ENCODE measurements around the gene GALR2. TPM values are rescaled to one million over a fixed set of nuclear protein-coding genes. Genes with fewer than 3 reads are reported as not detected.

GALR2 gene
- total and polyA plus RNA-seq, 3 experiments from 2014 or later = 2.7 to 3.1 TPM; not detected in 1

GRCh38 chr17:76123191-76123499 is 48.6 kb downstream of the GALR2 start:
- no peaks in the 10 kb centered on the region for H3K27me3 ChIP-seq (ENCODE audit: insufficient read depth, low read length, poor library complexity, severe bottlenecking)
- CTCF ChIA-PET = interaction anchor here (1.0 to 16.0 kb wide), 9 partner anchors 8 to 176 kb away, joined by 3 to 227 read pairs (median 6); no protein-coding TSS in a partner anchor
- H3K27ac ChIP-seq (ENCODE audit: low read depth, low read length) = no peak overlapping the region
- H3K4me3 Mint-ChIP-seq = peak overlapping the region in 3 of 7 donors; percentile 21 to 79 (median 38)
- no peak for DNase-seq
- POLR2A ChIA-PET = interaction anchor here (0.7 kb wide), 1 partner anchor 708 kb away, joined by 9 read pairs; no protein-coding TSS in a partner anchor
- H3K9me3 ChIP-seq (ENCODE audit: low read length) = no peaks in the 10 kb centered on the region
- H3K9me3 Mint-ChIP-seq = no peaks in the 10 kb centered on the region
- no peaks in the 10 kb centered on the region for H3K36me3 Mint-ChIP-seq
- H3K4me1 Mint-ChIP-seq = peaks cover 3 to 19% (median 5%) of the 10 kb centered on the region in 3 donors
- no peaks in the 10 kb centered on the region for H3K36me3 ChIP-seq (ENCODE audit: insufficient read depth, low read length)
- peak overlapping the region in 4 of 8 donors; percentile 29 to 90 (median 46) for H3K27ac Mint-ChIP-seq
- no peak overlapping the region for H3K4me3 ChIP-seq (ENCODE audit: low read length)
- H3K4me1 ChIP-seq (ENCODE audit: insufficient read depth, low read length) = peaks cover 8% of the 10 kb centered on the region
- H3K27me3 Mint-ChIP-seq = no peaks in the 10 kb centered on the region

- Mint-ChIP-seq H3K27me3 (no peaks in the 10 kb centered on the region), H3K4me3 (no peak overlapping the region), H3K36me3 (no peaks in the 10 kb centered on the region), H3K27ac (peak overlapping the region in 2 of 8 donors; percentile 32 to 75), H3K4me1 (peaks cover 3 to 19% (median 5%) of the 10 kb centered on the region in 3 donors), H3K9me3 (no peaks in the 10 kb centered on the region)
- Histone ChIP-seq H3K4me1 (ENCODE audit: insufficient read depth, low read length) (peaks cover 8% of the 10 kb centered on the region), H3K27ac (ENCODE audit: low read depth, low read length) (no peak overlapping the region), H3K4me3 (ENCODE audit: low read length) (no peak overlapping the region), H3K27me3 (ENCODE audit: insufficient read depth, low read length, poor library complexity, severe bottlenecking) (no peaks in the 10 kb centered on the region), H3K9me3 (ENCODE audit: low read length) (no peaks in the 10 kb centered on the region), H3K36me3 (ENCODE audit: insufficient read depth, low read length) (no peaks in the 10 kb centered on the region)
- no peak for DNase-seq
- ChIA-PET POLR2A (interaction anchor here (0.7 kb wide), 1 partner anchor 707 kb away, joined by 9 read pairs; no protein-coding TSS in a partner anchor), CTCF (interaction anchor here (1.0 to 16.0 kb wide), 10 partner anchors 8 to 175 kb away, joined by 3 to 227 read pairs (median 6); no protein-coding TSS in a partner anchor)
These were observed 49.4 kb downstream of the GALR2 start for GRCh38 chr17:76123749-76124581.

- no peaks in the 10 kb centered on the region for H3K36me3 Mint-ChIP-seq
- H3K4me1 ChIP-seq (ENCODE audit: insufficient read depth, low read length) = peaks cover 8% of the 10 kb centered on the region
- H3K27me3 Mint-ChIP-seq = no peaks in the 10 kb centered on the region
- H3K4me3 Mint-ChIP-seq = no peak overlapping the region
- H3K27ac ChIP-seq (ENCODE audit: low read depth, low read length) = no peak overlapping the region
- no peak for DNase-seq
- no peaks in the 10 kb centered on the region for H3K36me3 ChIP-seq (ENCODE audit: insufficient read depth, low read length)
- H3K4me1 Mint-ChIP-seq = peaks cover 3 to 19% (median 5%) of the 10 kb centered on the region in 3 donors
- H3K27me3 ChIP-seq (ENCODE audit: insufficient read depth, low read length, poor library complexity, severe bottlenecking) = no peaks in the 10 kb centered on the region
- no peaks in the 10 kb centered on the region for H3K9me3 ChIP-seq (ENCODE audit: low read length)
- no peak overlapping the region for H3K4me3 ChIP-seq (ENCODE audit: low read length)
- CTCF ChIA-PET = interaction anchor here (0.6 to 16.0 kb wide), 8 partner anchors 9 to 181 kb away, joined by 3 to 227 read pairs (median 4); no protein-coding TSS in a partner anchor
- no peaks in the 10 kb centered on the region for H3K9me3 Mint-ChIP-seq
- POLR2A ChIA-PET = no interaction called here
- H3K27ac Mint-ChIP-seq = peak overlapping the region in 1 of 8 donors; percentile 23
These were observed 50.2 kb downstream of the GALR2 start for GRCh38 chr17:76124582-76125390.

- DNase-seq = no peak
- POLR2A ChIA-PET = no interaction called here
- H3K4me1 ChIP-seq (ENCODE audit: insufficient read depth, low read length) = peaks cover 8% of the 10 kb centered on the region
- no peaks in the 10 kb centered on the region for H3K36me3 ChIP-seq (ENCODE audit: insufficient read depth, low read length)
- H3K27me3 ChIP-seq (ENCODE audit: insufficient read depth, low read length, poor library complexity, severe bottlenecking) = no peaks in the 10 kb centered on the region
- Mint-ChIP-seq H3K27me3 (no peaks in the 10 kb centered on the region), H3K27ac (peak overlapping the region in 1 of 8 donors; percentile 41), H3K4me1 (peaks cover 3 to 19% (median 5%) of the 10 kb centered on the region in 3 donors), H3K4me3 (peak overlapping the region in 1 of 7 donors; percentile 18), H3K36me3 (no peaks in the 10 kb centered on the region), H3K9me3 (no peaks in the 10 kb centered on the region)
- no peak overlapping the region for H3K4me3 ChIP-seq (ENCODE audit: low read length)
- H3K9me3 ChIP-seq (ENCODE audit: low read length) = no peaks in the 10 kb centered on the region
- no peak overlapping the region for H3K27ac ChIP-seq (ENCODE audit: low read depth, low read length)
- CTCF ChIA-PET = interaction anchor here (0.6 to 16.0 kb wide), 5 partner anchors 25 to 180 kb away, joined by 3 to 227 read pairs (median 4); no protein-coding TSS in a partner anchor
These were observed 50.8 kb downstream of the GALR2 start for GRCh38 chr17:76125391-76125675.

- Histone ChIP-seq H3K36me3 (ENCODE audit: insufficient read depth, low read length) (no peaks in the 10 kb centered on the region), H3K4me3 (ENCODE audit: low read length) (no peak overlapping the region), H3K4me1 (ENCODE audit: insufficient read depth, low read length) (peaks cover 8% of the 10 kb centered on the region), H3K27ac (ENCODE audit: low read depth, low read length) (no peak overlapping the region), H3K9me3 (ENCODE audit: low read length) (no peaks in the 10 kb centered on the region), H3K27me3 (ENCODE audit: insufficient read depth, low read length, poor library complexity, severe bottlenecking) (no peaks in the 10 kb centered on the region)
- peak overlapping the region in 1 of 8 donors; percentile 1 for H3K27ac Mint-ChIP-seq
- no peaks in the 10 kb centered on the region for H3K9me3 Mint-ChIP-seq
- H3K36me3 Mint-ChIP-seq = no peaks in the 10 kb centered on the region
- no peak for DNase-seq
- ChIA-PET POLR2A (no interaction called here), CTCF (interaction anchor here (0.8 to 16.0 kb wide), 8 partner anchors 25 to 173 kb away, joined by 3 to 227 read pairs (median 4); no protein-coding TSS in a partner anchor)
- no peak overlapping the region for H3K4me3 Mint-ChIP-seq
- H3K4me1 Mint-ChIP-seq = peaks cover 0 to 19% (median 5%) of the 10 kb centered on the region in 3 donors
- peaks cover 0 to 2% of the 10 kb centered on the region in 2 donors for H3K27me3 Mint-ChIP-seq
These were observed 51.3 kb downstream of the GALR2 start for GRCh38 chr17:76125922-76126321.

Other genes starting within 250 kb of the GALR2 start
- 100 to 1,000 TPM; 143 to 154 TPM for gene UNC13D, start 230.4 kb upstream of the GALR2 start, total RNA-seq
- gene UNC13D, start 230.4 kb upstream of the GALR2 start, polyA plus RNA-seq = 90.3 TPM
- 10 to 100 TPM; 47.5 to 53.2 TPM for gene WBP2, start 219.4 kb upstream of the GALR2 start, total RNA-seq
- gene WBP2, start 219.4 kb upstream of the GALR2 start, polyA plus RNA-seq = 129 TPM
- gene TRIM47, start 196.2 kb upstream of the GALR2 start, total RNA-seq = 10 to 100 TPM; 12.6 to 14.1 TPM
- gene TRIM47, start 196.2 kb upstream of the GALR2 start, polyA plus RNA-seq = 17.6 TPM
- 10 to 100 TPM; 34.9 to 35.4 TPM for gene TRIM65, start 177.8 kb upstream of the GALR2 start, total RNA-seq
- gene TRIM65, start 177.8 kb upstream of the GALR2 start, polyA plus RNA-seq = 28.1 TPM
- 100 to 1,000 TPM; 171 to 180 TPM for gene MRPL38, start 169.9 kb upstream of the GALR2 start, total RNA-seq
- 73.1 TPM for gene MRPL38, start 169.9 kb upstream of the GALR2 start, polyA plus RNA-seq
- gene FBF1, start 133.7 kb upstream of the GALR2 start, total RNA-seq = 10 to 100 TPM; 22.6 to 23.8 TPM
- gene FBF1, start 133.7 kb upstream of the GALR2 start, polyA plus RNA-seq = 5.7 TPM
- 10 to 100 TPM; 35.1 to 36.1 TPM for gene ACOX1, start 95.6 kb upstream of the GALR2 start, total RNA-seq
- gene ACOX1, start 95.6 kb upstream of the GALR2 start, polyA plus RNA-seq = 15.8 TPM
- gene TEN1, start 95.5 kb upstream of the GALR2 start, total RNA-seq = 10 to 100 TPM; 15.9 to 17.3 TPM
- 21.0 TPM for gene TEN1, start 95.5 kb upstream of the GALR2 start, polyA plus RNA-seq
- gene CDK3, start 73.9 kb upstream of the GALR2 start, total RNA-seq = 1 to 10 TPM; 5.0 to 5.5 TPM
- not detected for gene CDK3, start 73.9 kb upstream of the GALR2 start, polyA plus RNA-seq
- gene EVPL, start 47.5 kb upstream of the GALR2 start, total RNA-seq = under 1 TPM; 0.07 to 0.11 TPM
- gene EVPL, start 47.5 kb upstream of the GALR2 start, polyA plus RNA-seq = not detected
- 100 to 1,000 TPM; 120 to 123 TPM for gene SRP68, start 2.3 kb upstream of the GALR2 start, total RNA-seq
- 80.4 TPM for gene SRP68, start 2.3 kb upstream of the GALR2 start, polyA plus RNA-seq
- 1 to 10 TPM; 2.8 to 3.0 TPM for gene ZACN, start 4.4 kb downstream of the GALR2 start, total RNA-seq
- 4.1 TPM for gene ZACN, start 4.4 kb downstream of the GALR2 start, polyA plus RNA-seq
- gene EXOC7, start 29.0 kb downstream of the GALR2 start, total RNA-seq = 100 to 1,000 TPM; 105 to 109 TPM
- gene EXOC7, start 29.0 kb downstream of the GALR2 start, polyA plus RNA-seq = 69.3 TPM
- under 1 TPM; 0.64 to 0.94 TPM for gene FOXJ1, start 66.5 kb downstream of the GALR2 start, total RNA-seq
- 0.68 TPM for gene FOXJ1, start 66.5 kb downstream of the GALR2 start, polyA plus RNA-seq
- 10 to 100 TPM; 13.9 TPM for gene RNF157, start 165.7 kb downstream of the GALR2 start, total RNA-seq
- gene RNF157, start 165.7 kb downstream of the GALR2 start, polyA plus RNA-seq = 10.7 TPM
- 100 to 1,000 TPM; 125 to 133 TPM for gene UBALD2, start 190.6 kb downstream of the GALR2 start, total RNA-seq
- gene UBALD2, start 190.6 kb downstream of the GALR2 start, polyA plus RNA-seq = 8.7 TPM
- gene QRICH2, start 233.5 kb downstream of the GALR2 start, total RNA-seq = 1 to 10 TPM; 2.4 to 2.5 TPM
- 0.22 TPM for gene QRICH2, start 233.5 kb downstream of the GALR2 start, polyA plus RNA-seq